ENCODE data around the gene TANC1.

The TANC1 gene

DNA sequence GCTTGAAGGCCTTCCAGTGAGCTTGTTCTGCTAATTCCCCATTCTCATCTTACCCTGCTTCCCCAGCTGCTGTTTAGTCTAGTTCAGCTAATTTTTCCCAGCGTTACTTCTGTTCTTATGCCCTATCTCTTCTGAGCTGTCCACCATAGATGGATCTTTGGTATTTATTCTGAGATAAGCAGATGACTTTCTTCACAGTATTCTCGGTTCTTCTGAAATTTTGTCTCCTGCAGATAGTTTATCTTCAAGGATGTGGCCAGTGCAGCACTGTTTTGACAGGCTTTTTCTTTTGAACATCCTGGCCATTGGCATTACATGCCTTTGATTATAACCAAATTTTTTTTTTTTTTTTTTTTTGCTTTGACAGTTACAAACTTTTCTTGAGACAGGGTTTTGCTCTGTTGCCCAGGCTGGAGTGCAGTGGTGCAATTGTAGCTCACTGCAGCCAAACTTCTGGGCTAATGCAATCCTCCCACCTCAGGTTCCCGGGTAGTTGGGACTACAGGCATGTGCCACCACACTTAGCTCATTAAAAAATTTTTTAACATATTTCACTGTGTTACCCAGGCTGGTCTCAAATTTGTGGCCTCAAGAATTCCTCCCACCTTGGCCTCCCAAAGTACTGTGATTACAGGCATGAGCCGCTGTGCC, 183.8 kb downstream of the TANC1 start:
- DNase-seq (ENCODE audit: low read depth, low spot score) = no peak
- no peak overlapping the region for H3K4me3 ChIP-seq (ENCODE audit: low read depth, low read length)
- TF ChIP-seq, protein P1, sequence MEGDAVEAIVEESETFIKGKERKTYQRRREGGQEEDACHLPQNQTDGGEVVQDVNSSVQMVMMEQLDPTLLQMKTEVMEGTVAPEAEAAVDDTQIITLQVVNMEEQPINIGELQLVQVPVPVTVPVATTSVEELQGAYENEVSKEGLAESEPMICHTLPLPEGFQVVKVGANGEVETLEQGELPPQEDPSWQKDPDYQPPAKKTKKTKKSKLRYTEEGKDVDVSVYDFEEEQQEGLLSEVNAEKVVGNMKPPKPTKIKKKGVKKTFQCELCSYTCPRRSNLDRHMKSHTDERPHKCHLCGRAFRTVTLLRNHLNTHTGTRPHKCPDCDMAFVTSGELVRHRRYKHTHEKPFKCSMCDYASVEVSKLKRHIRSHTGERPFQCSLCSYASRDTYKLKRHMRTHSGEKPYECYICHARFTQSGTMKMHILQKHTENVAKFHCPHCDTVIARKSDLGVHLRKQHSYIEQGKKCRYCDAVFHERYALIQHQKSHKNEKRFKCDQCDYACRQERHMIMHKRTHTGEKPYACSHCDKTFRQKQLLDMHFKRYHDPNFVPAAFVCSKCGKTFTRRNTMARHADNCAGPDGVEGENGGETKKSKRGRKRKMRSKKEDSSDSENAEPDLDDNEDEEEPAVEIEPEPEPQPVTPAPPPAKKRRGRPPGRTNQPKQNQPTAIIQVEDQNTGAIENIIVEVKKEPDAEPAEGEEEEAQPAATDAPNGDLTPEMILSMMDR (IDR thresholded peaks at IDR 0.05; ENCODE audit: low read depth, low read length) = no peak
- in situ Hi-C loops (cut with HindIII; ENCODE audit: low sequenced_read_pairs) = no loop called here

DNA sequence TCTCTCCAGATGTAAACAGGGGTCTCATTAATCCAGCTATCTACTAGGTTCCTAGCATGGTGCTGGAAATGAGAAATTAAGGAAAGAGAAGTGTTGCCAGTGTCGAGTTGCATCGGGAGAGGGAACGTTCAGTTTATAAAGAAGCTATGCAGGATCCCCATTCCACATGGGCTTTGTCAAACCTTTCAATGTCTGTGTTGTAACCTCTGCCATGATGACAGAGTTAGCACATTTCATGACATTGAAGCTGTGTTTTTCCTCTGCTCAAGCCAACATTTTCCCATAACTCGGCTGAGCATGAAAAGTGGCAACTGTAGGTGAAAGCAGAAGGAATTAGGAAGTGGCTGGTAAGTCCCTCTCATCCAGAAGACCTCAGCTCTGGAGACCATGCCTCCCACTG, 184.6 kb downstream of the TANC1 start:
- in situ Hi-C loops (cut with HindIII; ENCODE audit: low sequenced_read_pairs) = no loop called here
- TF ChIP-seq, protein P1 (IDR thresholded peaks at IDR 0.05; ENCODE audit: low read depth, low read length) = no peak
- no peak overlapping the region for H3K4me3 ChIP-seq (ENCODE audit: low read depth, low read length)
- DNase-seq (ENCODE audit: low read depth, low spot score) = no peak

GRCh38 chr2:159153463-159153862, 185.0 kb downstream of the TANC1 start:
- TF ChIP-seq, protein P1 (IDR thresholded peaks at IDR 0.05; ENCODE audit: low read depth, low read length) = no peak
- in situ Hi-C loops (cut with HindIII; ENCODE audit: low sequenced_read_pairs) = no loop called here
- H3K4me3 ChIP-seq (ENCODE audit: low read depth, low read length) = no peak overlapping the region
- no peak for DNase-seq (ENCODE audit: low read depth, low spot score)

DNA sequence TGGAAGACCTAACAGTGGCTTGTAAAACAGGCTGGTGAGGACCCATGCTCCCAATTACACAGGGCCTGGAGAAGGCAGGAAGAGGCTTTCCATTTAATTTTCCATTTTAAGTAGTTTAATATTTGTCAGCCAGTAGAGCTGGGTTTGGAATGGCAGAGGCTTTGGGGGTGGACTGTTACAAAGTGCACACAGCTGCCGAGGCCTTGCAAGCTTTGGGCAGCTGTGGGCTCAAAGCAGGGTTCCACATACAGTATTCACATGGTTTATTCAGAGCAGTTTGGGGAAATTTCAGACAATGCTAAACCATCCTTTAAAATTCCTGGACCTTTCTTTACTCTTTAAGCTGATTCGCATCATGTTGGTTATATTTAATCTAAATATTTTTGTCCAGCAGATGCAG, 185.5 kb downstream of the TANC1 start:
- no peak overlapping the region for H3K4me3 ChIP-seq (ENCODE audit: low read depth, low read length)
- DNase-seq (ENCODE audit: low read depth, low spot score) = no peak
- in situ Hi-C loops (cut with HindIII; ENCODE audit: low sequenced_read_pairs) = no loop called here
- TF ChIP-seq, protein P1 (IDR thresholded peaks at IDR 0.05; ENCODE audit: low read depth, low read length) = no peak

- no peak overlapping the region for H3K4me3 ChIP-seq (ENCODE audit: low read depth, low read length)
- in situ Hi-C loops (cut with HindIII; ENCODE audit: low sequenced_read_pairs) = no loop called here
- no peak for DNase-seq (ENCODE audit: low read depth, low spot score)
- TF ChIP-seq, protein P1 (IDR thresholded peaks at IDR 0.05; ENCODE audit: low read depth, low read length) = no peak
Observed at GRCh38 chr2:159154366-159154765, 185.9 kb downstream of the TANC1 start.

DNA sequence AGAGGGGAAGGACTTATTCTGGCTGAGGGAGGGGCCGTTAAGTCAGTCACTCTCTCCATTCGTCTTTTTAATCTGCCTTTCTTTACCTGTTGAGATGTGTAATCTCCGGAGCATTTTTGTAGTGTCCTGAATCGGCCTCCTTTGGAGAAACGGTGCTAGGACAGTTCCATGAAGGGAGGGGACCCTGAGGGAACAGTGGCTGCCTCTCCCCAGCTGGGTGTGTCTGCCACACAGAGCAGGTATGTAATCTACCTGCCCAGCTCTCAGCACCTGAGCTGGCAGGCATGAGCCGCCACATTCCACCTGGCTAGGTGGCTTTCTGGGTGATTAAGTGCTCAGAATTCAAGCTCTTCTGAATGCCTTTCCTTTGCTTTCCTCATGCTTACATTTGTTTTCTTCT, 186.9 kb downstream of the TANC1 start:
- TF ChIP-seq, protein P1 (IDR thresholded peaks at IDR 0.05; ENCODE audit: low read depth, low read length) = no peak
- H3K4me3 ChIP-seq (ENCODE audit: low read depth, low read length) = no peak overlapping the region
- no peak for DNase-seq (ENCODE audit: low read depth, low spot score)
- in situ Hi-C loops (cut with HindIII; ENCODE audit: low sequenced_read_pairs) = no loop called here
